Measurements from ENCODE around the gene TBX6. TPM values are rescaled to one million over a fixed set of nuclear protein-coding genes. Genes with fewer than 3 reads are reported as not detected.

Gene TBX6
- total RNA-seq, 1 experiment from 2014 or later: 5.1 TPM

- TF ChIP-seq, protein P1, sequence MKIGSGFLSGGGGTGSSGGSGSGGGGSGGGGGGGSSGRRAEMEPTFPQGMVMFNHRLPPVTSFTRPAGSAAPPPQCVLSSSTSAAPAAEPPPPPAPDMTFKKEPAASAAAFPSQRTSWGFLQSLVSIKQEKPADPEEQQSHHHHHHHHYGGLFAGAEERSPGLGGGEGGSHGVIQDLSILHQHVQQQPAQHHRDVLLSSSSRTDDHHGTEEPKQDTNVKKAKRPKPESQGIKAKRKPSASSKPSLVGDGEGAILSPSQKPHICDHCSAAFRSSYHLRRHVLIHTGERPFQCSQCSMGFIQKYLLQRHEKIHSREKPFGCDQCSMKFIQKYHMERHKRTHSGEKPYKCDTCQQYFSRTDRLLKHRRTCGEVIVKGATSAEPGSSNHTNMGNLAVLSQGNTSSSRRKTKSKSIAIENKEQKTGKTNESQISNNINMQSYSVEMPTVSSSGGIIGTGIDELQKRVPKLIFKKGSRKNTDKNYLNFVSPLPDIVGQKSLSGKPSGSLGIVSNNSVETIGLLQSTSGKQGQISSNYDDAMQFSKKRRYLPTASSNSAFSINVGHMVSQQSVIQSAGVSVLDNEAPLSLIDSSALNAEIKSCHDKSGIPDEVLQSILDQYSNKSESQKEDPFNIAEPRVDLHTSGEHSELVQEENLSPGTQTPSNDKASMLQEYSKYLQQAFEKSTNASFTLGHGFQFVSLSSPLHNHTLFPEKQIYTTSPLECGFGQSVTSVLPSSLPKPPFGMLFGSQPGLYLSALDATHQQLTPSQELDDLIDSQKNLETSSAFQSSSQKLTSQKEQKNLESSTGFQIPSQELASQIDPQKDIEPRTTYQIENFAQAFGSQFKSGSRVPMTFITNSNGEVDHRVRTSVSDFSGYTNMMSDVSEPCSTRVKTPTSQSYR (CRISPR knock-in tag; IDR thresholded peaks at IDR 0.05): no peak
These were observed 12.8 kb upstream of the TBX6 start (continued) for GRCh38 chr16:30104492-30104891.

GRCh38 chr16:30104090-30104489 is 12.4 kb upstream of the TBX6 start:
- peaks cover 6% of the 10 kb centered on the region for H3K36me3 Mint-ChIP-seq
- H3K27ac Mint-ChIP-seq: no peak overlapping the region
- TF ChIP-seq, protein P2, sequence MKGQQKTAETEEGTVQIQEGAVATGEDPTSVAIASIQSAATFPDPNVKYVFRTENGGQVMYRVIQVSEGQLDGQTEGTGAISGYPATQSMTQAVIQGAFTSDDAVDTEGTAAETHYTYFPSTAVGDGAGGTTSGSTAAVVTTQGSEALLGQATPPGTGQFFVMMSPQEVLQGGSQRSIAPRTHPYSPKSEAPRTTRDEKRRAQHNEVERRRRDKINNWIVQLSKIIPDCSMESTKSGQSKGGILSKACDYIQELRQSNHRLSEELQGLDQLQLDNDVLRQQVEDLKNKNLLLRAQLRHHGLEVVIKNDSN (CRISPR knock-in tag; IDR thresholded peaks at IDR 0.05): no peak
- no peak for TF ChIP-seq ETV6 (CRISPR knock-in tag; IDR thresholded peaks at IDR 0.05)
- TF ChIP-seq FOXP1 (CRISPR knock-in tag; IDR thresholded peaks at IDR 0.05; ENCODE audit: borderline replicate concordance): no peak
- no peak for TF ChIP-seq GABPB1 (CRISPR knock-in tag; IDR thresholded peaks at IDR 0.05)
- TF ChIP-seq, protein P3, sequence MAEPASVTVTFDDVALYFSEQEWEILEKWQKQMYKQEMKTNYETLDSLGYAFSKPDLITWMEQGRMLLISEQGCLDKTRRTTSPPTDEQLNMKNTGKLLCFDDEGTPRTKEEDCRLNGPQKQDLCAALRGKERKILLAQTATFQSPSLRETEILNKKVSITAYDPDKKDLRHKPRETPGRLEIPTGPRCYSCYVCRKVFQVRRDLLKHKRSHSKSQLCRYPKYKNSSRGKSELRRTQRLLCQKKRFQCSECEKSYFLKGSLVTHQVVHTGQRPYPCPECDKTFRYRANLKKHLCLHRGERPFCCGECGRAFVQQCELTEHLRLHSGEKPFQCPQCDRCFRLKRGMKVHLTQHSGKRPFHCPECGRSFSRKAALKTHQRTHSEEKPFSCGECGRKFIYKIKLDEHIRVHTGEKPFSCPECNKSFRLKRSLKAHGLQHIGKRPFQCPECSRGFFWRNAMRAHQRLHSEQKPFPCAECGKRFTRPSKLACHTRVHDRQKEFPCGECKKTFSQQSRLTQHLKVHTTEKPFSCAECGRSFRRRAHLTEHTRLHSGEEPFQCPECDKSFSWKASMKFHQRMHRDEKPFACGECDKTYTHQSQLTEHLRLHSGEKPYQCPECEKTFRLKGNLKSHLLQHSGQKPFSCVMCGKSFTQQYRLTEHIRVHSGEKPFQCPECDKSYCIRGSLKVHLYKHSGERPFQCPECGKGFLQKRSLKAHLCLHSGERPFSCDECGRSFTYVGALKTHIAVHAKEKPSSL (CRISPR knock-in tag; conservative IDR thresholded peaks at IDR 0.05): no peak
- no peak for TF ChIP-seq NFATC4 (CRISPR knock-in tag; IDR thresholded peaks at IDR 0.05)
- TF ChIP-seq, protein P4, sequence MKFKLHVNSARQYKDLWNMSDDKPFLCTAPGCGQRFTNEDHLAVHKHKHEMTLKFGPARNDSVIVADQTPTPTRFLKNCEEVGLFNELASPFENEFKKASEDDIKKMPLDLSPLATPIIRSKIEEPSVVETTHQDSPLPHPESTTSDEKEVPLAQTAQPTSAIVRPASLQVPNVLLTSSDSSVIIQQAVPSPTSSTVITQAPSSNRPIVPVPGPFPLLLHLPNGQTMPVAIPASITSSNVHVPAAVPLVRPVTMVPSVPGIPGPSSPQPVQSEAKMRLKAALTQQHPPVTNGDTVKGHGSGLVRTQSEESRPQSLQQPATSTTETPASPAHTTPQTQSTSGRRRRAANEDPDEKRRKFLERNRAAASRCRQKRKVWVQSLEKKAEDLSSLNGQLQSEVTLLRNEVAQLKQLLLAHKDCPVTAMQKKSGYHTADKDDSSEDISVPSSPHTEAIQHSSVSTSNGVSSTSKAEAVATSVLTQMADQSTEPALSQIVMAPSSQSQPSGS (CRISPR knock-in tag; IDR thresholded peaks at IDR 0.05; ENCODE audit: borderline replicate concordance, low read depth): no peak
- TF ChIP-seq, protein P5, sequence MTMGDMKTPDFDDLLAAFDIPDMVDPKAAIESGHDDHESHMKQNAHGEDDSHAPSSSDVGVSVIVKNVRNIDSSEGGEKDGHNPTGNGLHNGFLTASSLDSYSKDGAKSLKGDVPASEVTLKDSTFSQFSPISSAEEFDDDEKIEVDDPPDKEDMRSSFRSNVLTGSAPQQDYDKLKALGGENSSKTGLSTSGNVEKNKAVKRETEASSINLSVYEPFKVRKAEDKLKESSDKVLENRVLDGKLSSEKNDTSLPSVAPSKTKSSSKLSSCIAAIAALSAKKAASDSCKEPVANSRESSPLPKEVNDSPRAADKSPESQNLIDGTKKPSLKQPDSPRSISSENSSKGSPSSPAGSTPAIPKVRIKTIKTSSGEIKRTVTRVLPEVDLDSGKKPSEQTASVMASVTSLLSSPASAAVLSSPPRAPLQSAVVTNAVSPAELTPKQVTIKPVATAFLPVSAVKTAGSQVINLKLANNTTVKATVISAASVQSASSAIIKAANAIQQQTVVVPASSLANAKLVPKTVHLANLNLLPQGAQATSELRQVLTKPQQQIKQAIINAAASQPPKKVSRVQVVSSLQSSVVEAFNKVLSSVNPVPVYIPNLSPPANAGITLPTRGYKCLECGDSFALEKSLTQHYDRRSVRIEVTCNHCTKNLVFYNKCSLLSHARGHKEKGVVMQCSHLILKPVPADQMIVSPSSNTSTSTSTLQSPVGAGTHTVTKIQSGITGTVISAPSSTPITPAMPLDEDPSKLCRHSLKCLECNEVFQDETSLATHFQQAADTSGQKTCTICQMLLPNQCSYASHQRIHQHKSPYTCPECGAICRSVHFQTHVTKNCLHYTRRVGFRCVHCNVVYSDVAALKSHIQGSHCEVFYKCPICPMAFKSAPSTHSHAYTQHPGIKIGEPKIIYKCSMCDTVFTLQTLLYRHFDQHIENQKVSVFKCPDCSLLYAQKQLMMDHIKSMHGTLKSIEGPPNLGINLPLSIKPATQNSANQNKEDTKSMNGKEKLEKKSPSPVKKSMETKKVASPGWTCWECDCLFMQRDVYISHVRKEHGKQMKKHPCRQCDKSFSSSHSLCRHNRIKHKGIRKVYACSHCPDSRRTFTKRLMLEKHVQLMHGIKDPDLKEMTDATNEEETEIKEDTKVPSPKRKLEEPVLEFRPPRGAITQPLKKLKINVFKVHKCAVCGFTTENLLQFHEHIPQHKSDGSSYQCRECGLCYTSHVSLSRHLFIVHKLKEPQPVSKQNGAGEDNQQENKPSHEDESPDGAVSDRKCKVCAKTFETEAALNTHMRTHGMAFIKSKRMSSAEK (CRISPR knock-in tag; IDR thresholded peaks at IDR 0.05; ENCODE audit: borderline replicate concordance): no peak
- TF ChIP-seq, protein P6, sequence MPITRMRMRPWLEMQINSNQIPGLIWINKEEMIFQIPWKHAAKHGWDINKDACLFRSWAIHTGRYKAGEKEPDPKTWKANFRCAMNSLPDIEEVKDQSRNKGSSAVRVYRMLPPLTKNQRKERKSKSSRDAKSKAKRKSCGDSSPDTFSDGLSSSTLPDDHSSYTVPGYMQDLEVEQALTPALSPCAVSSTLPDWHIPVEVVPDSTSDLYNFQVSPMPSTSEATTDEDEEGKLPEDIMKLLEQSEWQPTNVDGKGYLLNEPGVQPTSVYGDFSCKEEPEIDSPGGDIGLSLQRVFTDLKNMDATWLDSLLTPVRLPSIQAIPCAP (CRISPR knock-in tag; IDR thresholded peaks at IDR 0.05): no peak
- no peaks in the 10 kb centered on the region for H3K4me1 Mint-ChIP-seq
- CTCF ChIA-PET: interaction anchor here (1.1 to 4.5 kb wide), 3 partner anchors 9 to 13 kb away, joined by 3 to 33 read pairs (median 4); partner anchors contain the start of genes GDPD3 and TBX6
- H3K27me3 Mint-ChIP-seq (ENCODE audit: low read depth): no peaks in the 10 kb centered on the region
- POLR2A ChIA-PET: no interaction called here
- H3K4me3 Mint-ChIP-seq: no peak overlapping the region
- H3K9me3 Mint-ChIP-seq: no peaks in the 10 kb centered on the region
- ATAC-seq (no peak), DNase-seq (ENCODE audit: low spot score) (no peak)

All from WTC11 (cell line).